NCI-H2107 (cell line): ENCODE data around the gene DLX2.

Experiments
- DNase-seq: peaks from one replicate; lab custom pipeline; 2025; lab: John Stamatoyannopoulos, UW

The DLX2 gene

DNA sequence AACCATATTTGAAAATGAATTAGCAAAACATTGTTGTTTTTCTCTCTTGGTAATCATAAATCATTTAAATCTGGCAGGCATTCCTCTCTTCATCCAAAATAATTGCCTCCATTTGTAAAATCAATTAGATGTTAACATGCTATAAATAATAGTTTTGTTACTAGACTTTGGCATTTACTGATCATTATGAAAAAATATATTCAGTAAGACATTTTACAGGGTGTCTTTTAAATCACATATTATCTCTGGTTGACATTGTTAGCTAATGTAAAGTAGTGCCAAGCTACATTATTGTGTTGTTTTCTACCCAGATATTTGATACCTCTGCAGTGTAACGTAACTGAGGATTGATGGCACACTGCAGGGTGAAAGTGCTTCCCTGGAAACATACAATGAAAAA, 49.2 kb downstream of the DLX2 start:
- no peak for DNase-seq

DNA sequence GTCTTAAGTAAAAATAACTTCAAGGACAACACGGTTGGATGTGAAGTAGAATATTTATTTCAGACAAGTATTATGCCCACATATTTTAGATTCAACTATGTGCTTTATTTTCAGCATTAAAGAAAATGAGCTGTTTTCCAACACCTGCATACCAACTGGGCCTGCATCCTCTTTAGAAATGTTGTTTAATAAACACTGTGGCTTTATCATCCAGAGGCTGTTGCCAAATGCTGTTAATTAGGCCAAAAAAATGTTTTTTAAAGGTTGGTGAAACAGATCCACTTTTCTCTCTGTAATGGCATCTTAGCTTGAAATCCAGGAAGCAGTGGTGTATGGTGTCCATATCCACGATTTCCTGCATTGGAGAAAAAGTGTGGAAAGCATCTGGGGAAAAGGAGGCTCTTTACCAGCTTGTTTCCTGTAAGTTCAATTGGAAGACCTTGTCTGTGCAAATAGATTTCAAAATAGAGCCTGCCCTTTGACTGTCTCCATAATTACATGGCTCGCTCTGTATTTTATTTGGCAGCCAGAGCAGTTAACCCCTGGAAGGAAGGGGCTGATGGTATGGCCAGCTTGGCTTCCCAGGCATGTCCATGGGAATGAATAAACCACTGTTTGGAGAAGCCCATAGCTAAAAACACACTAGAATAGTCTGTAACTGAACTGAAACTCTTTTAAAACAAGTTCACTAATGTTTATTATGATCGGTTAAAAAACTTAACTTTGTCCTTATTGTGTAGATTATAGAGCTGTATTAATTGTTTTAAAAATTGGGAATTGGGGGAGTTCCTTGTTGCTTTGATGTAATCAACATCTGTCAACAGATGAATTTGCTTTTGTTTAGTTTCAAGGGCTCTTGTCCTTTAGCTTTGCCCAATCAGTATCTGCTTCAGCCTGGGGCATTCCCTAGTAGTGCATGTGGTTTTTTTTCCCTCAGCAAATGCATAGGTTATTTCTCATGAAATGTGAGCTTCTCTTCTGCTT, 50.4 kb downstream of the DLX2 start:
- peak; percentile 21 for DNase-seq

DNA sequence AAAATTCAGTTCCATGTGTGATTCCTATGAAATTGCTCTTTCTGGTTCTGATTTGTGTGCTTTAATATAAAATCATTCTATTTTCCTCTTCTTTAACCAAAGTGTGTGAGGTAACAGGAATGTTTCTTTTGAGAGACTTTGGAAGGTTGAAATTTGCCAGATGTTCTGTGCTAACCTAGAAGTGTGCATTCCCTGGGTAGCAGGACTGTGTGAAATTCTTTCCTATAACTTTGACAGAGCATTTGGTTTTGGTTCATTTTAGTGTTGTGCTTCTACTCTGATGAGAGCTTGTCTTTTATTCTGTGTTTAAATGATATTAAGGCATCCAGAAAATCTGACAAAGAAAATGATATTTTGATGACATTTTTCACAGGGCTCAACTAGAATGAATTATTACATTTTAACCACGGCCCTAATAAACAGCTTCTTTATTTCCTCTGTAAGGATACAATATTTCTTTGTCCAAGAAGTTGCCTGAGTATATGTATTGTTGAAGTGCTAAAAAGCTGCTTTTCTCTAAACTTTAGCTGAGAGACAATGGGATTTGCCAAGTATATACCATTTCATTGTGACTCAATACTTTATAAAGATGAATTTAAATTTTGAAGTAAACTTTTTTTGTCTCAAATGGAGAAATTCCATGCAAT, 52.1 kb downstream of the DLX2 start:
- DNase-seq = no peak

DNA sequence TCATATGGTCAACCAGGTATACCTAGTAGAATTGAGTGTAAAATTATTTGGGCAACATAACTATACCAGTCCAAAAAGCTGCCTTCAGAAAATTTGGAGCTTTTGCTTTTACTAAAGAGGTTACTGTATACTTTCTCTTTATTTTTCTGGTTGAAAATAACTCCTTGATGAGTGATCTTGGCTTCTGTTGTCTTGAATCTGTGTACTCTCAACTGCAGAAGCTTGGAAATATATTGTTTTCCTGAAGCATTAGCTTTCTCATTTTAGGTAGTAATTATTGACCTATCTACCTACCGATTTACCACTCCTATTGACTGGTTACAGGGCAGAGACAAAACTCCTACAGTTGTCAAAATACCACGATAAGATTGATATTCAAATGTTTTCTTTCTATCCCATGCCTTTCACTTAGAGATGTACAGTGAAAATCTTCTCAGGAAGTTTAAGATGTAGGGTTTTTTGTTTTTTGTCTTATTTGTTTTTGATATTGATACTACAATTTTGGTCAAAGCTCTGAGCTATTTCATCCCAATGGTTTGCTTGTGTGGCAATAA, 53.1 kb downstream of the DLX2 start:
- DNase-seq = no peak
